Skeletal muscle tissue (tissue), 4 donors: Measurements from ENCODE around the gene PTCRA. TPM values are rescaled to one million over a fixed set of nuclear protein-coding genes. Genes with fewer than 3 reads are reported as not detected.
"Not testable (repeated sequence)": the region's sequence is repeated elsewhere in the genome, so short reads cannot be mapped to it uniquely, and the experiment has no call there.

Experiments used
- H3K27ac ChIP-seq: one replicate; pipeline ENCODE4 v1.7.0; 2013; ENCODE audit warnings: mild to moderate bottlenecking, low read depth, low read length, inconsistent platforms
- H3K27me3 ChIP-seq, 3 donors: one replicate each; pipeline ENCODE4 v1.7.0; 2013; ENCODE audit warnings: low read length in 3 of 3; ENCODE audit not compliant: control insufficient read depth in 3 of 3, insufficient read depth in 3 of 3
- H3K36me3 ChIP-seq, 3 donors: one replicate each; pipeline ENCODE4 v1.7.0; 2013; ENCODE audit warnings: low read length in 3 of 3; ENCODE audit not compliant: control insufficient read depth in 3 of 3, insufficient read depth in 3 of 3
- H3K4me1 ChIP-seq, 3 donors: one replicate each; pipeline ENCODE4 v1.7.0; 2013; ENCODE audit warnings: low read length in 3 of 3, mild to moderate bottlenecking in 3 of 3; ENCODE audit not compliant: control insufficient read depth in 3 of 3, insufficient read depth in 3 of 3
- H3K4me3 ChIP-seq, 3 donors: one replicate each; pipeline ENCODE4 v1.7.0; 2013; ENCODE audit warnings: low read length in 3 of 3
- H3K9ac ChIP-seq, 3 donors: one replicate each; pipeline ENCODE4 v1.7.0; 2013; ENCODE audit warnings: low read length in 3 of 3, mild to moderate bottlenecking in 3 of 3, moderate library complexity in 2 of 3, low read depth in 1 of 3
- H3K9me3 ChIP-seq, 3 donors: one replicate each; pipeline ENCODE4 v1.7.0; 2013; ENCODE audit warnings: low read length in 3 of 3; ENCODE audit not compliant: control insufficient read depth in 3 of 3
- total RNA-seq: library from RNA; depleted of rRNA; stranded (reverse); fragments of >200 nt; gene quantifications from one replicate; pipeline ENCODE4 v1.2.3, GENCODE V29; 2014
- donor health status: Osteomylitis.

The PTCRA gene
- total RNA-seq, 1 donor from 2014 or later: 1.0 TPM

GRCh38 chr6:42938987-42939809 lies 23.3 kb downstream of the PTCRA start:
- Histone ChIP-seq H3K9ac (no peak overlapping the region), H3K36me3 (peaks cover 23 to 48% (median 41%) of the 10 kb centered on the region in 3 donors), H3K4me1 (no peaks in the 10 kb centered on the region), H3K4me3 (no peak overlapping the region), H3K9me3 (no peaks in the 10 kb centered on the region), H3K27me3 (no peaks in the 10 kb centered on the region), H3K27ac (no peak overlapping the region)

- peaks cover 20 to 44% (median 37%) of the 10 kb centered on the region in 3 donors for H3K36me3 ChIP-seq
- H3K4me1 ChIP-seq: no peaks in the 10 kb centered on the region
- no peak overlapping the region for H3K9ac ChIP-seq
- no peak overlapping the region for H3K27ac ChIP-seq
- H3K27me3 ChIP-seq: no peaks in the 10 kb centered on the region
- no peak overlapping the region for H3K4me3 ChIP-seq
- H3K9me3 ChIP-seq: no peaks in the 10 kb centered on the region
Measured at GRCh38 chr6:42939810-42940167, 23.9 kb downstream of the PTCRA start.

- no peaks in the 10 kb centered on the region for H3K9me3 ChIP-seq
- H3K27me3 ChIP-seq: no peaks in the 10 kb centered on the region
- H3K9ac ChIP-seq: no peak overlapping the region
- H3K27ac ChIP-seq: no peak overlapping the region
- H3K4me1 ChIP-seq: no peaks in the 10 kb centered on the region
- peaks cover 17 to 40% (median 34%) of the 10 kb centered on the region in 3 donors for H3K36me3 ChIP-seq
- no peak overlapping the region for H3K4me3 ChIP-seq
Measured at GRCh38 chr6:42940493-42941045, 24.7 kb downstream of the PTCRA start.

GRCh38 chr6:42941356-42941755 lies 25.5 kb downstream of the PTCRA start:
- not testable (repeated sequence) for H3K4me1 ChIP-seq, H3K27me3 ChIP-seq, H3K9me3 ChIP-seq, H3K27ac ChIP-seq, H3K9ac ChIP-seq, H3K4me3 ChIP-seq
- H3K36me3 ChIP-seq: peaks cover 11 to 32% (median 27%) of the 10 kb centered on the region in 3 donors

DNA sequence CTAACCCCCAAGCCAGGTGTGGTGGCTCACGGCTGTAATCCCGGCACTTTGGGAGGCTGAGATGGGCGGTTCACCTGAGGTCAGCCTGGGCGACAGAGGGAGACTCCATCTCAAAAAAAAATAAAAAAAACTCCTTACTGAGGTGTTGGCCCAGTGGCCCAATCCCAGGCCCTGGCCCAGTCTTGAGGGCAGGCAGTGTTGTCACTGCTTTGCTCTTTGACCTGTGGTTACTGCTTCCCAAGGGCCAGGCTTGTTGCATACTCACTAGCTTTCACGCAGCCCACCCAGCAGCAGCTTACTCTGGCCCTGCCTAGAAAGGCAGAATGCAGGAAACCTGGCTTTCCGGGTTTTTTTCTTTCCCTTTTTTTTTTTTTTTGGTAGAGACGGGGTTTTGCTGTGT lies 26.6 kb downstream of the PTCRA start:
- H3K27ac ChIP-seq: no peak overlapping the region
- H3K4me1 ChIP-seq: no peaks in the 10 kb centered on the region
- no peak overlapping the region for H3K4me3 ChIP-seq
- H3K36me3 ChIP-seq: peaks cover 11 to 26% (median 19%) of the 10 kb centered on the region in 3 donors
- no peaks in the 10 kb centered on the region for H3K9me3 ChIP-seq
- no peaks in the 10 kb centered on the region for H3K27me3 ChIP-seq
- no peak overlapping the region for H3K9ac ChIP-seq

DNA sequence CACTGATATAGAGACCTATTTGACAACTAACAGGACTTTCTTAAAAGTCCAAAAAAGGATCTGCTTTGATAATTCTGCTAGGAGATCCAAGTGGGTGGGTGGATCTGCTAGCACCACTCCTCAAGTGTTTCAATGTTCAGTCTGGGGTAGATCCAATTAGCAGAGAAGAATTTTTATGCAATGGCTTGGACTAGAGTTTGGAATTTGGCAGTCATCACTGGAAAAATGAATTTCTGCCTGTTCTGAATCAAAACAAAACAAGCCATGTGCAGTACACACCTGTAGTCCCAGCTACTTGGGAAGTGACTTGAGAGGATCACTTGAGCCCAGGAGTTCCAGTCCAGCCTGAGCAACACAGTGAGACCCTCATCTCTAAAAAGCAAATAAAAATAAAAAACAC lies 32.1 kb downstream of the PTCRA start:
- H3K9ac ChIP-seq: no peak overlapping the region
- H3K9me3 ChIP-seq: no peaks in the 10 kb centered on the region
- H3K27ac ChIP-seq: no peak overlapping the region
- H3K4me1 ChIP-seq: no peaks in the 10 kb centered on the region
- peaks cover 0 to 6% (median 0%) of the 10 kb centered on the region in 3 donors for H3K36me3 ChIP-seq
- no peaks in the 10 kb centered on the region for H3K27me3 ChIP-seq
- no peak overlapping the region for H3K4me3 ChIP-seq

DNA sequence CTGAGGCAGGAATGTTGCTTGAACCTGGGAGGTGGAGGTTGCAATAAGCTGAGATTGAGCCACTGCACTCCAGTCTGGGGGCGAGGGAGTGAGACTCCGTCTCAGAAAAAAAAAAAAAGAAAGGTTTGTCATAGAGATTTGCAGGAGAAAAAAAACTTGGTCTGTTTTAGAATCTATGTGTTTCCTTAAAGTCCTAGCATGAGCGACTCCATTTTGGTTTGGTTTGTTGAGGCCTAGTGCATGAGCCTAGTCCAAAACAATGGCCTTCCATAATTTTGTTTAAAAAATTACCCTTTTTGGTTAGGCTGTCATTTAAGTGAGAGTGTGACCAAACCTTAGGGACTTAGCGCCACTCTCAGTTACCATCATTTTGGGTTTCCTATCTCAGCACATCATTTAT lies 36.5 kb downstream of the PTCRA start:
- H3K27me3 ChIP-seq: no peaks in the 10 kb centered on the region
- no peak overlapping the region for H3K27ac ChIP-seq
- no peak overlapping the region for H3K4me3 ChIP-seq

DNA sequence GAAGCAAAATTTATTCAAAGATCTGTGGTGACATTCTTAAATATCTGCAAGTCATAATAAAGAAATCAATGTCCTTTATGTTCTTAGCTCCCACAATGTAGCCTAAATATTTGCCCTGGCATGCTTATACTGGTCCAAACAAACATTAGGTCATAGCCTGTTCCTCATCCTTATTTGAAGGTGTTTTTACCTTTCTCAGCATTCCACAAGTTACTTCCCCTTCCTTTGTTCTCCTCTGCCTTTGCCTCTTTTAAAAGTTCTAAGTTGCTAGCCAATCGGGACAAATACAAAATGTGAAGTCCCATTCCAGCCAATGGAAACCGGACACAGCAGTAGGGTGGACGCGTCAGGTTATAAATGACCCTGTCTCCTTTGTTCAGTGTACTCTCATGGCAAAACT lies 38.6 kb downstream of the PTCRA start:
- not testable (repeated sequence) for H3K4me1 ChIP-seq, H3K27ac ChIP-seq, H3K27me3 ChIP-seq, H3K36me3 ChIP-seq, H3K4me3 ChIP-seq, H3K9me3 ChIP-seq, H3K9ac ChIP-seq

More for the DNA sequence above, 36.5 kb downstream of the PTCRA start:
- no peak overlapping the region for H3K9ac ChIP-seq
- H3K9me3 ChIP-seq: no peaks in the 10 kb centered on the region
- H3K36me3 ChIP-seq: no peaks in the 10 kb centered on the region
- H3K4me1 ChIP-seq: no peaks in the 10 kb centered on the region

- H3K9me3 ChIP-seq: no peaks in the 10 kb centered on the region
- no peak overlapping the region for H3K4me3 ChIP-seq
- H3K36me3 ChIP-seq: peaks cover 3 to 11% (median 10%) of the 10 kb centered on the region in 3 donors
- no peak overlapping the region for H3K27ac ChIP-seq
- H3K9ac ChIP-seq: no peak overlapping the region
- peaks cover 14 to 17% (median 15%) of the 10 kb centered on the region in 3 donors for H3K4me1 ChIP-seq
- no peaks in the 10 kb centered on the region for H3K27me3 ChIP-seq
Measured at GRCh38 chr6:42958125-42958524, 42.3 kb downstream of the PTCRA start.

DNA sequence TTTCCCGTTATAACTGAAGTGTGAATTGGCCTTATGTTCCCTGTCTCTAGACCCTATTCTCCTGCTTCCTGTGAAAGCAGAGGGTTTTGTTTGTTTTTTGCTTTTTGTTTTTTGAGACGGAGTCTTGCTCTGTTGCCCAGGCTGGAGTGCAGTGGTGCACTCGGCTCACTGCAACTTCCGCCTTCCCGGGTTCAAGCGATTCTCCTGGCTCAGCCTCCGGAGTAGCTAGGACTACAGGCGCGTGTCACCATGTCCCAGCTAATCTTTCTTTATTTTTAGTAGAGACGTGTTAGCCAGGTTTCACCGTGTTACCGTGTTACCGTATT lies 44.0 kb downstream of the PTCRA start:
- H3K36me3 ChIP-seq: peaks cover 16 to 26% (median 26%) of the 10 kb centered on the region in 3 donors
- H3K9me3 ChIP-seq: no peaks in the 10 kb centered on the region
- no peaks in the 10 kb centered on the region for H3K27me3 ChIP-seq
- H3K4me3 ChIP-seq: peak overlapping the region; percentile 59 to 75 (median 74)
- no peak overlapping the region for H3K27ac ChIP-seq
- peak overlapping the region in 1 of 3 donors; percentile 77 for H3K9ac ChIP-seq
- peaks cover 14 to 17% (median 15%) of the 10 kb centered on the region in 3 donors for H3K4me1 ChIP-seq
